SK-N-SH treated with all-trans-retinoic acid at 6 μM for 48 hours (cell line): ENCODE measurements around the gene RPS6KB2.

Experiments used
- ATAC-seq: fragments of 200-7000 bp; cut with Tn5 transposase; 3 replicates; pipeline ENCODE4 v1.9.1; 2020; ENCODE audit warnings: mild to moderate bottlenecking, moderate library complexity
- ARNTL ChIP-seq: fragments of 450-650 bp; formaldehyde crosslinking; IDR thresholded peaks from 2 replicates; pipeline ENCODE4 v1.5.0; 2020; ENCODE audit warnings: low read depth, mild to moderate bottlenecking, moderate library complexity, borderline replicate concordance
- BACH2 ChIP-seq: fragments of 250-450 bp; sonication (Bioruptor Pico); IDR thresholded peaks from 2 replicates; pipeline ENCODE4 v1.9.0; 2021; ENCODE audit warnings: mild to moderate bottlenecking, borderline replicate concordance
- CREB5 ChIP-seq: fragments of 250-450 bp; sonication (Bioruptor Pico); IDR thresholded peaks from 2 replicates; pipeline ENCODE4 v1.5.1; 2020; ENCODE audit warnings: low read depth, mild to moderate bottlenecking, moderate library complexity
- CSDC2 ChIP-seq: fragments of 250-450 bp; sonication (Bioruptor Pico); IDR thresholded peaks from 2 replicates; pipeline ENCODE4 v1.5.0; 2020; ENCODE audit warnings: mild to moderate bottlenecking, moderate library complexity
- CSRNP3 ChIP-seq: fragments of 250-450 bp; sonication (Bioruptor Pico); IDR thresholded peaks from 2 replicates; pipeline ENCODE4 v1.5.1; 2021; ENCODE audit warnings: mild to moderate bottlenecking, moderate library complexity
- ESRRG ChIP-seq: fragments of 250-450 bp; sonication (Bioruptor Pico); IDR thresholded peaks from 2 replicates; pipeline ENCODE4 v1.6.1; 2021; ENCODE audit warnings: mild to moderate bottlenecking
- GLIS3 ChIP-seq: fragments of 250-450 bp; sonication (Bioruptor Pico); IDR thresholded peaks from 2 replicates; pipeline ENCODE4 v1.5.0; 2020; ENCODE audit warnings: mild to moderate bottlenecking, moderate library complexity
- ISL1 ChIP-seq: fragments of 250-450 bp; sonication (Bioruptor Pico); IDR thresholded peaks from 2 replicates; pipeline ENCODE4 v2.1.2; 2022; ENCODE audit warnings: mild to moderate bottlenecking, moderate library complexity
- OSR1 ChIP-seq: fragments of 250-450 bp; sonication (Bioruptor Pico); IDR thresholded peaks from 2 replicates; pipeline ENCODE4 v1.8.0; 2022; ENCODE audit warnings: moderate library complexity, mild to moderate bottlenecking, inconsistent platforms
- PATZ1 ChIP-seq: fragments of 250-450 bp; sonication (Bioruptor Pico); IDR thresholded peaks from 2 replicates; pipeline ENCODE4 v1.8.0; 2020; ENCODE audit warnings: mild to moderate bottlenecking, moderate library complexity, borderline replicate concordance
- POU6F1 ChIP-seq: fragments of 250-450 bp; sonication (Bioruptor Pico); IDR thresholded peaks from 2 replicates; pipeline ENCODE4 v1.8.0; 2021; ENCODE audit warnings: low read depth, mild to moderate bottlenecking, moderate library complexity, borderline replicate concordance
- PPARA ChIP-seq: fragments of 250-450 bp; sonication (Bioruptor Pico); IDR thresholded peaks from 2 replicates; pipeline ENCODE4 v1.5.0; 2020; ENCODE audit warnings: mild to moderate bottlenecking, borderline replicate concordance
- RARB ChIP-seq: fragments of 250-450 bp; sonication (Bioruptor Pico); IDR thresholded peaks from 2 replicates; pipeline ENCODE4 v1.8.0; 2021; ENCODE audit warnings: mild to moderate bottlenecking, moderate library complexity
- SNAI2 ChIP-seq: fragments of 250-450 bp; sonication (Bioruptor Pico); IDR thresholded peaks from 2 replicates; pipeline ENCODE4 v1.5.0; 2020; ENCODE audit warnings: mild to moderate bottlenecking, moderate library complexity
- TCF4 ChIP-seq: fragments of 250-450 bp; sonication (Bioruptor Pico); IDR thresholded peaks from 2 replicates; pipeline ENCODE4 v1.8.0; 2021; ENCODE audit warnings: mild to moderate bottlenecking, moderate library complexity, borderline replicate concordance
- TOX ChIP-seq: fragments of 250-450 bp; sonication (Bioruptor Pico); IDR thresholded peaks from 2 replicates; pipeline ENCODE4 v1.8.0; 2021; ENCODE audit warnings: mild to moderate bottlenecking, moderate library complexity, borderline replicate concordance
- ZC3H10 ChIP-seq: fragments of 250-450 bp; sonication (Bioruptor Pico); IDR thresholded peaks from 2 replicates; pipeline ENCODE4 v1.5.1; 2021; ENCODE audit warnings: mild to moderate bottlenecking, moderate library complexity
- ZFP3 ChIP-seq: fragments of 250-450 bp; sonication (Bioruptor Pico); IDR thresholded peaks from 2 replicates; pipeline ENCODE4 v1.5.0; 2020; ENCODE audit warnings: mild to moderate bottlenecking, moderate library complexity
- ZFP30 ChIP-seq: fragments of 450-650 bp; formaldehyde crosslinking; IDR thresholded peaks from 2 replicates; pipeline ENCODE4 v1.5.0; 2022; ENCODE audit warnings: mild to moderate bottlenecking, moderate library complexity
- ZNF70 ChIP-seq: fragments of 450-650 bp; formaldehyde crosslinking; IDR thresholded peaks from 2 replicates; pipeline ENCODE4 v1.5.0; 2020; ENCODE audit warnings: mild to moderate bottlenecking, moderate library complexity
- ZNF8 ChIP-seq: fragments of 450-650 bp; formaldehyde crosslinking; IDR thresholded peaks from 2 replicates; pipeline ENCODE4 v1.5.0; 2020; ENCODE audit warnings: mild to moderate bottlenecking, moderate library complexity

The RPS6KB2 gene

GRCh38 chr11:67455054-67455453 is 26.8 kb downstream of the RPS6KB2 start, which contains the start of gene CABP4:
CABP4 (plus strand) TSS chr11:67455354; CDS start chr11:67455424, 70 bp downstream.
- ATAC-seq, result no peak
- no peak for TF ChIP-seq SNAI2 (CRISPR knock-in tag)
- TF ChIP-seq ZFP3 (CRISPR knock-in tag), result no peak

GRCh38 chr11:67456068-67456705 is 27.9 kb downstream of the RPS6KB2 start:
- no peak for ATAC-seq
- TF ChIP-seq CREB5 (CRISPR knock-in tag), result no peak

GRCh38 chr11:67457453-67457852 is 29.2 kb downstream of the RPS6KB2 start:
- TF ChIP-seq ZC3H10 (CRISPR knock-in tag) (no peak), ZFP30 (CRISPR knock-in tag) (no peak), ZNF8 (CRISPR knock-in tag) (no peak), PPARA (no peak), RARB (CRISPR knock-in tag) (no peak), ZFP3 (CRISPR knock-in tag) (no peak), GLIS3 (CRISPR knock-in tag) (no peak), ISL1 (CRISPR knock-in tag) (no peak)
- no peak for ATAC-seq

- TF ChIP-seq SNAI2 (CRISPR knock-in tag) (no peak), ZC3H10 (CRISPR knock-in tag) (no peak), ESRRG (no peak), ZFP30 (CRISPR knock-in tag) (no peak), ISL1 (CRISPR knock-in tag) (no peak), OSR1 (CRISPR knock-in tag) (no peak), TOX (CRISPR knock-in tag) (no peak), ZNF8 (CRISPR knock-in tag) (no peak), GLIS3 (CRISPR knock-in tag) (no peak), BACH2 (CRISPR knock-in tag) (no peak), CSDC2 (CRISPR knock-in tag) (no peak), ARNTL (CRISPR knock-in tag) (no peak), RARB (CRISPR knock-in tag) (no peak), PPARA (no peak), POU6F1 (CRISPR knock-in tag) (no peak), TCF4 (CRISPR knock-in tag) (no peak), ZNF70 (CRISPR knock-in tag) (no peak)
- TF ChIP-seq, all 23 proteins: peak for 0
- no peak for ATAC-seq
These were observed 30.0 kb downstream of the RPS6KB2 start for GRCh38 chr11:67458266-67458665.

- no peak for ATAC-seq
- no peak for TF ChIP-seq OSR1 (CRISPR knock-in tag)
- no peak for TF ChIP-seq PATZ1
- TF ChIP-seq CSRNP3 (CRISPR knock-in tag), result no peak
- TF ChIP-seq, all 23 proteins: peak for 0
These were observed 34.9 kb downstream of the RPS6KB2 start for GRCh38 chr11:67463186-67463585.
